Fibroblast of villous mesenchyme (primary cell): Measurements from ENCODE around the gene RAB31. TPM values are rescaled to one million over a fixed set of nuclear protein-coding genes. Genes with fewer than 3 reads are reported as not detected.
"Not testable (repeated sequence)": the region's sequence is repeated elsewhere in the genome, so short reads cannot be mapped to it uniquely, and the experiment has no call there.

Experiments
- DNase-seq: peaks from one replicate; pipeline ENCODE4 v3.0.0-alpha.2; 2010; ENCODE audit warnings: low read depth
- H3K4me3 ChIP-seq: 2 replicates; pipeline ENCODE4 v1.5.1; 2011; ENCODE audit warnings: low read depth, mild to moderate bottlenecking, low read length
- total RNA-seq: library from RNA; depleted of rRNA; stranded (reverse); fragments of >200 nt; gene quantifications from 2 replicates; pipeline ENCODE4 v1.2.3, GENCODE V29; 2012
- TF ChIP-seq, protein P1 (sequence below): IDR thresholded peaks from 2 replicates; pipeline ENCODE4 v1.5.1; 2012; ENCODE audit warnings: low read depth, mild to moderate bottlenecking, low read length; ENCODE audit not compliant: insufficient read depth

RAB31 gene
- total RNA-seq, 1 donor: 34.5 TPM

DNA sequence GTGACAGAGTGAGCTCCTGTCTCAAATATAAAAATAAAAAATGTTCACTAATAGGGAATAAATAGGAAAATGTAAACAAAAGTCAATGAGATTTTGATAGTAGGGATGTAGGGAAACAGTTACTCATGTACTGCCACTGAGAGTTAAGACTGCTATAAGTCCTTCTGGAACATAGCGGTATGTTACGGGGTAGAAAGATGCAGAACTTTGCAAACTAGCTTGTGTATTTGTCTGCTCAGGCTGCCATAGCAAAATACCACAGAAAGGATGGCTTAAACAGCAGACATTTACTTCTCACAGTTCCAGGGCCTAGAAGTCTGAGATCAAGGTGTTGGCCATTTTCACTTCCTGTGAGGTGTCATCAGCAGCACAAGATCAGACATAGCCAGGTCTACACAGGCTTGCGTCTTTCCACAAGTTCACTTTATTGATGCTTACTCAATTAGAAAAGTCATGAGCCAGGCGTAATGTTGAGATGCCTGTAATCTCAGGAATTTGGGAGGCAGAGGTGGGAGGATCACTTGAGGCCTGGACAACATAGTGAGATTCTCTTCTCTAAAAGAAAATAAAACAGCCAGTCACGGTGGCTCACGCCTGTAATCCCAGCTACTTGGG, 186.5 kb downstream of the RAB31 start:
- H3K4me3 ChIP-seq: no peak overlapping the region
- TF ChIP-seq, protein P1, sequence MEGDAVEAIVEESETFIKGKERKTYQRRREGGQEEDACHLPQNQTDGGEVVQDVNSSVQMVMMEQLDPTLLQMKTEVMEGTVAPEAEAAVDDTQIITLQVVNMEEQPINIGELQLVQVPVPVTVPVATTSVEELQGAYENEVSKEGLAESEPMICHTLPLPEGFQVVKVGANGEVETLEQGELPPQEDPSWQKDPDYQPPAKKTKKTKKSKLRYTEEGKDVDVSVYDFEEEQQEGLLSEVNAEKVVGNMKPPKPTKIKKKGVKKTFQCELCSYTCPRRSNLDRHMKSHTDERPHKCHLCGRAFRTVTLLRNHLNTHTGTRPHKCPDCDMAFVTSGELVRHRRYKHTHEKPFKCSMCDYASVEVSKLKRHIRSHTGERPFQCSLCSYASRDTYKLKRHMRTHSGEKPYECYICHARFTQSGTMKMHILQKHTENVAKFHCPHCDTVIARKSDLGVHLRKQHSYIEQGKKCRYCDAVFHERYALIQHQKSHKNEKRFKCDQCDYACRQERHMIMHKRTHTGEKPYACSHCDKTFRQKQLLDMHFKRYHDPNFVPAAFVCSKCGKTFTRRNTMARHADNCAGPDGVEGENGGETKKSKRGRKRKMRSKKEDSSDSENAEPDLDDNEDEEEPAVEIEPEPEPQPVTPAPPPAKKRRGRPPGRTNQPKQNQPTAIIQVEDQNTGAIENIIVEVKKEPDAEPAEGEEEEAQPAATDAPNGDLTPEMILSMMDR: no peak

DNA sequence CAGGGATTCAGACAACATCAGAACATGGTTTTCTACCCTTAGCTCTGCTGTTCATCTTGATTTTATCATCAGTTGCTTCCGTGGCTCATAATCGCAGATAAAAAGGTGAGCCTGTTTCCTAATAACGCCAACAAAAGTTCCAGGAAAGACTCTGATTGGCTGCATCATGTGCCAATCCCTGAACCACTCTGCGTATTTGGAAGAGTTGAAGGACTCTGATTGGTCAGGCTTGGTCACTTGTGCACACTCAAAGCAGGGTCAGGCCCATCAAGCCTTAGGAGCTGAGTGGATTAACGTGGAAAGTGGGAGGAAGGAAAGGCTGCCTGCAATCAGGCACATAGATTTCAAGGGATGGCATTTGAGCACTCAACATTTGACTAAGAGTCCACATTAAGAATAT, 189.0 kb downstream of the RAB31 start:
- DNase-seq: no peak
- no peak overlapping the region for H3K4me3 ChIP-seq
- TF ChIP-seq, protein P1: no peak

More for the DNA sequence above, 186.5 kb downstream of the RAB31 start:
- no peak for DNase-seq

DNA sequence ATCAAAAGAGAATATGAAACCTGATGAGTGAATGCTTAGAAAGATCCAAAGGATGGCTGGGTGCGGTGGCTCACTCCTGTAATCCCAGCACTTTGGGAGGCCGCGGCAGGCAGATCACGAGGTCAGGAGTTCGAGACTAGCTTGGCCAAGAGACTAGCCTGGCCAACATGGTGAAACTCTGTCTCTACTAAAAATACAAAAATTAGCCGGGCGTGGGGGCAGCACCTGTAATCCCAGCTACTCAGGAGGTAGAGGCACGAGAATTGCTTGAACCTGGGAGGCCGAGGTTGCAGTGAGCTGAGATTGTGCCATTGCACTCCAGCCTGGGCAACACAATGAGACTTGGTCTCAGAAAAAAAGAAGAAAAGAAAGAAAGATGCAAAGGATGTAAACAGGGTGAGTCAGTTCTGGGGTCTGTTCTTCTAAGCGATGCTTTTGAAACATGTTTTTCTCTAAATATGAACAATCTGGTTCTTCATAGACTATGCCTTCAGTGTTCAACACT, 189.7 kb downstream of the RAB31 start:
- DNase-seq: not testable (repeated sequence)

DNA sequence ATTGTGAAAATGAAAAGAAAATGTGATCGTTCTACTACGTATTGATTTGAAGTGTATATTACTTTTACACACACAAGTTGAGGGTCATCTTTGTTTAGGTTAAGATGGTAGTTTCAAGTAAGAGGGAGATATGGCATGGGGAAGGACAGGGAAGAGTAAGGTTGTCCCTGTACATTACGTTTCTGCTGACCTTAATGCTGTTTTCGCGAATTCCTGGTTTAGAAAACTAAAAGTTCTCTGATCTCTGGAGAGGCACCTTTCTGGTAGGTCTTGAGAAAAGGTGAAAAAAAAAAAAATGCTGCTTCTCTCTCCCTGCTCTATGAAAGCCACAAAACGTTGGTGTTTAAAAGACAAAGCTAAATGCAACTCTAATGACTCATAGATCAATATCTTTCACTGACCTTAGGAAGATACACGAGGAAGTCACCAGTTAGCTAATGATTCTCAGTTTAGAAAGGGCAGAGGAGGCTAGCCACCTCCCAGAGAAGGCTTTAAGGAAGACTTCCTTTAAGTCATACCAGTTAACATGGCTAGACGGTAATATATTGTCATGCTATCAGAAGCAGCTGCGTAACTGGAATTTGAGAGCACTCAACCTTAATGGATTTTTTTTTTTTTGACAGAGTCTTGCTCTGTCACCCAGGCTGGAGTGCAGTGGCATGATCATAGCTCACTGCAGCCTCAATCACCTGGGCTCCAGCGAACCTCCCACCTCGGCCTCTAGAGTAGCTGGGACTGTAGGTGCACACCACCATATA, 190.9 kb downstream of the RAB31 start:
- H3K4me3 ChIP-seq: no peak overlapping the region
- TF ChIP-seq, protein P1: no peak
- peak; percentile 91 for DNase-seq

More for the DNA sequence above, 189.7 kb downstream of the RAB31 start:
- not testable (repeated sequence) for H3K4me3 ChIP-seq

DNA sequence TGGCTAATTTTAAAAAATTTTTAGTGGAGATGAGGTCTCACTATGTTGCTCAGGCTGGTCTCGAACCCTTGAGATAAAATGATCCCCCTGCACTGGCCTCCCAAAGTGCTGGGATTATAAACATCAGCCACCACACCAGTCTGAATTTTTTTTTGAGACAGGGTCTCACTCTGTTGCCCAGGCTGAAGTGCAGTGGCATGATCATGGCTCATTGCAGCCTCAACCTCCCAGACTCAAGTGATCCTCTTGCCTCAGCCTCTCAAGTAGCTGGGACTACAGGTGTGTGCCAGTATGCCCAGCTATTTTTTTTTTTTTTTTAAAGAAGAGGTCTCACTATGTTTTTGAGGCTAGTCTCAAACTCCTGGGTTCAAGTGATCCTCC, 191.4 kb downstream of the RAB31 start:
- not testable (repeated sequence) for H3K4me3 ChIP-seq, DNase-seq

DNA sequence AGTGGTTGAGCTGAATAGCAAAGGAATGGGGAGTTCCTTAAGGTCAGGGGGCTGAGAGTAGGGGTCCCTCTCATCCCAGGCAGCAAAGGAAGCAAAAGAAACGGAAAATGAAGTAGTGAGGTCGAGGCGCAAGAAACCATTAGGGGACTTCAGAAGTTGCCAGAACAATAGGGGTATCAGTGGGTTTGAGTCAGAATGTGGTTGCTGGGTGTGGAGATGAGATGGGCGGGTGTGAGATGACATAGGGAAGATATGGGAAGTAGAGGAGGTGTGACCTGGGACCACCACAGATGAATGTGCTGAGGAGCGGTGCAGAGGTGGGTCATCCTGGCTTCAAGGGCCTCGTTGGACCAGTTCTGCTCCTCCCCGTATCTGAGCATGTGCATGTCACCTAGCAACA, 192.6 kb downstream of the RAB31 start:
- TF ChIP-seq, protein P1: no peak
- DNase-seq: no peak
- H3K4me3 ChIP-seq: no peak overlapping the region

DNA sequence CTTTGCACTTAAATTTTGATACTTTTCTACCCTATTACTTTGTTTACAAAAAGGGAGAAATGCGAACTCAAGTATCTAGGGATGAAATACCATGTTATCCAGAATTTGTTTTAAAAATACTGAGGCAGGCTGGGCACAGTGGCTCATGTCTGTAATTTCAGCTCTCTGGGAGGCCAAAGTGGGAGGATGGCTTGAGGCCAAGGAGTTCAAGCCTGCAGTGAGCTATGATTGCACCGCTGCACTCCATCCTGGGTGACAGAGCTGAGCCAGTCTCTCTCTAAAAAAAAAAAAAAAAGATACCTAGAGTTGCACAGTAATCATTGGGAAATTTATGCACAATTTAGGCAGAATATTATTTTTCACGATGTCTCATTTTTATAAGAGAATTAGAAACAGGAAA, 193.3 kb downstream of the RAB31 start:
- TF ChIP-seq, protein P1: no peak
- H3K4me3 ChIP-seq: no peak overlapping the region
- DNase-seq: no peak

DNA sequence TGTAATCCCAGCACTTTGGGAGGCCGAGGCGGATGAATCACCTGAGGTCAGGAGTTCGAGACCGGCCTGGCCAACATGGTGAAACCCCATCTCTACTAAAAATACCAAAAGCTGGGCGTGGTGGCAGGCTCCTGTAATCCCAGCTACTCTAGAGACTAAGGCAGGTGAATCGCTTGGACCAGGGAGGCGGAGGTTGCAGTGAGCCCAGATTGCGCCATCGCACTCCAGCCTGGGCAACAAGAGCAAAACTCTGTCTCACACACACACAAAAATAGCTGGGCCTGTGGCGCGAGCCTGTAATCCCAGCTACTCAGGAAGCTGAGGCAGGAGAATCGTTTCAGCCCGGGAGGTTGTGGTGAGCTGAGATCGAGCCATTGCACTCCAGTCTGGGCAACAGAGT, 194.2 kb downstream of the RAB31 start:
- DNase-seq: not testable (repeated sequence)

More for the DNA sequence above, 194.2 kb downstream of the RAB31 start:
- not testable (repeated sequence) for H3K4me3 ChIP-seq
